NCI-H2107 treated with DMSO at 0.1 percent for 48 hours (cell line): ENCODE measurements around the gene GNG12.
A peak's percentile ranks its signal among the peaks of the same experiment; 100 is the strongest.

ENCODE experiments used
- DNase-seq: peaks from one replicate; lab custom pipeline; 2025; ENCODE audit not compliant: unreplicated experiment; lab: John Stamatoyannopoulos, UW

Gene GNG12

GRCh38 chr1:67713057-67713846, 120.0 kb downstream of the GNG12 start:
- DNase-seq, result peak; percentile 92

- DNase-seq, result peak; percentile 27
Measured at GRCh38 chr1:67711855-67712212, 121.4 kb downstream of the GNG12 start.

GRCh38 chr1:67711158-67711854, 122.0 kb downstream of the GNG12 start:
- no peak for DNase-seq

DNA sequence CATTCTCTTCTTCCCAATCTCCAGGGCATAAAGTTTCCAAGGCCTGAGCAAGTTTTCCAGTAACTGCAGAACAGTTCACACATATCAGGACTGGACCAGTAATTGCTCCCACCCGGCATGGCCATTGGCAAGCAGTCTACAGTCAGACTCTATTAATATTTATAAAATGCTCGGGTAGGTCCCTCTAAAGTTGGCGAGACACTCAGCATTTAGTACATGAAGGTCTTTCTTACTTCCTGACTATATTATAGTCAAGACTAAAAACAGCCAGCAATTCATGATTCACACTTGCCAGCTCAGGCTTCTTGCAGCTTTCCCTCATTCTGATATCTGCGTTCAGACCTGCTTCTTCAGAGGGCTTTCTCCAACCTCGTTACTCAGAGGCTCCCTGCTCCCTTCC, 122.8 kb downstream of the GNG12 start:
- DNase-seq, result no peak

- no peak for DNase-seq
Measured at GRCh38 chr1:67708606-67709005, 124.7 kb downstream of the GNG12 start.

GRCh38 chr1:67705735-67706453, 127.4 kb downstream of the GNG12 start:
- DNase-seq, result no peak

DNA sequence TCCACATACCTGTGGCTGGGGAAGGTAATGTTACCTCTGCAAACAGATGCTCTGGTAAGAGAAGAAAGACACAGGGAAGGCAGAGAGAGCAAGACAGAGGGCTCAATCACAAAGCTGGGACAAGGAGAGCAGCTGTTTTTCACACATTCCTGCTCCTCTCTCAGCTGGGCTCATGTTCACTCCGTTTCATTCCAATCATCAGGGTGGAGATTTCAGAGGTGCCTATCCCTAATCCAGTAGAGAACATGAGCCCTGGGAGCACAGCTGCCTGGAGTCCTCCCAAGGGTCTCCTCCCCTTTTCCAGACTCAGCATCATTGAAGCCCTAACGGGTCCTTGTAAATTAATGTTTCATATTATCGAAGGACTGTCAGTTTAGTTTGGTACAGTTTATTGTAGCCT, 128.9 kb downstream of the GNG12 start:
- no peak for DNase-seq

DNA sequence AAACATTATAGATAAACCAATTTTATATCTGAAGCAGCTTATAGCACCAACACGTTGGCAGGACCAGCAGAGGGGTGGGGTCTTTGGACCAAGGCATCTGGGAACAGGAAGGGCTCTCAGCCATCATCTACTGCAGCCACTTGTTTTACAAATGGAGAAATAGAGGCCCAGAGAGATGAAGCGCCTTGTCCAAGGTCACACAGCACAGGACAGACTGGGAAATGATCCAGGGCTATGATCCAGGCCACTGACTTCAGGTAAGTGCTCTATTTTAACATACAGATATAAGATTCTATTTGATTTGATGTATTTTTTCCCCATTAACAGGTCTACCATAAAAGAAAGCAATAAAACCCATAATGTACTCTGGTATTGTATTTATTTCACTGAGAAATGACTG, 131.4 kb downstream of the GNG12 start:
- DNase-seq, result no peak

DNA sequence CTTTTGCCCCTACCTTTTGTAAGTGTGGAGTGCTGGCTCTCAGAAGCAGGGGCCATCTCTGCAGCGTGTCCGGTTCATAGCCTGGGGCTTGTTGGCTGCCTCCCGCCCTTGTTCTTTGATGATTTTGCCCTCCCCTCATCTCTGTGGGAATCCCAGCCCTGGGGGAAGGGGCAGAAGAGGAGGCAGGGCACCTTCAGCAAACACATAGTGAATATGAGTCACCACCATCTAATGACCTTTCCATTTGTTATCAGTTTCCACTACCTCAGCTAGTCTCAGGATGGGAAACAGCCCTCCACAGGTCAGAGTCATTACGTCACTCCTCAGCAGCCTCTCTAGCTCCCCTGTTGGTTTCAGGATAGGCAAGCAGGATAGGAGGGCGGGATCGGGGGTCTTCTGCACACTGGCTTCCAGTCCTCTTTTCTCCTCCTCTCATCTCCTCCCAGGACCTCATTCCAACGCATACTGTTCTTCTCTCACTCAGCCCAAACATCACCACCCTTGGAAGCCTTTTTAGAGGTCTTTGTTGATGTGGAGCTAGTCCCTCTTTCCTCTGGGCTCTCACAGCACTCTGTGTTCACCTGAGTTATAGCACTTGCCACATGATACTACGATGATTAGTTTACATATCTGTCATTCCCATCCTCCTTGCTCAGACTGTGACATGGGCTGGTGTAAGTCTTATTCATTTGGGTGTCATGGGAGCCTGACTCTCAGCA, 132.4 kb downstream of the GNG12 start:
- DNase-seq, result no peak

DNA sequence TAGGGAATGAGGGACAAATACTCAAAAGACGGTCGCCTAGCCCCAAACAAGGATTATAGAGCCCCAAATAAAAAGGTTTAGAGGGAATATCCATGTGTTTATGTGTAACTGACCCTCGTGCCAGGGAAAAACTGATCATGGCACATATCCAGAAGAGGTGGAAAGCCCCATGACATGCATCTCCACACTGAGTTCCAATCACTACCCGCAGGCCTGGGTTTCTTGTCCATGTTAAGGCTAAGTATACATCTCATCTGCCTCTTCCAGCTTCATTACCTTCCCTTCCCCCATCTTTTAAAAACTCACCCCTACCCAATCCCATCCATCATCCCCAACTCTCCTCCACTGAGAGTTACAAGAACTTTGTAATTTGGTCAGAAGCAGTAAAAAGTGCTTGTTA, 133.0 kb downstream of the GNG12 start:
- DNase-seq, result no peak

GRCh38 chr1:67696708-67697107, 136.6 kb downstream of the GNG12 start:
- DNase-seq, result no peak

- no peak for DNase-seq
Measured at GRCh38 chr1:67695963-67696362, 137.3 kb downstream of the GNG12 start.

- DNase-seq, result peak; percentile 39
Measured at GRCh38 chr1:67691712-67692111, 141.6 kb downstream of the GNG12 start.

DNA sequence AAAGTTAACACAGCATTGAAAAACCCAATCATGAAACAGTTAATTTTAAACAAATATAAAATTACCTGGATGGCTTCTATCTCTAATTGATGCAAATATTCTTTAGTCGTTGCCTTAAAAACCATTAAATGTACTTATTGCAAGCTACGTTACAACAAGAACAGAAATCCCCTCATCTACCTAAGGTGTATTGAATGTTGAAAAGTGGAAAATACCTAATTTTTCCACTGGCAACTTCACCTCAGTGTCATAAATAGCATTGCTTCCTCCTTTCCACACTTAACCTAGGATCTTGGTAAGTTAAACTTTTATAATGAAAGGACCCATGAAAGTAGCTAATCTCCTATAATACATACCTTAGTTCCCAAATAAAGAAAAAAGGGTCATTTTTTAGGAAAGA, 142.9 kb downstream of the GNG12 start:
- DNase-seq, result no peak

DNA sequence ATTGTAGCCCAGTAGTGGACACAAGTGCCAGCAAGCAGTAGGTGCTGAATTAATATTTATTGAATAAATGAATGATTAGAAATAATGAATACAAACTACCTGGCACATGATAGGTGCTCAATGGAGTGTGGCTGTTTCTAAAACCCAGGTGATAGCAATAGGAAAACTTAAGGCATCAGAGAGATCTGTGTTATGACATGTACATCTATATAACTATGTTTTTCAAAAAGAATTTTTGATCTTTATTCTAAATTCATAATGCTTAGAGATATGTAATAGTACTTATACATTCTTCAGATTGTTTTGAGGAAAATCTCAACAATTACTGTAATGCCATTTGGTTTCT, 143.3 kb downstream of the GNG12 start:
- DNase-seq, result no peak

- no peak for DNase-seq
Measured at GRCh38 chr1:67689267-67690017, 143.8 kb downstream of the GNG12 start.

DNA sequence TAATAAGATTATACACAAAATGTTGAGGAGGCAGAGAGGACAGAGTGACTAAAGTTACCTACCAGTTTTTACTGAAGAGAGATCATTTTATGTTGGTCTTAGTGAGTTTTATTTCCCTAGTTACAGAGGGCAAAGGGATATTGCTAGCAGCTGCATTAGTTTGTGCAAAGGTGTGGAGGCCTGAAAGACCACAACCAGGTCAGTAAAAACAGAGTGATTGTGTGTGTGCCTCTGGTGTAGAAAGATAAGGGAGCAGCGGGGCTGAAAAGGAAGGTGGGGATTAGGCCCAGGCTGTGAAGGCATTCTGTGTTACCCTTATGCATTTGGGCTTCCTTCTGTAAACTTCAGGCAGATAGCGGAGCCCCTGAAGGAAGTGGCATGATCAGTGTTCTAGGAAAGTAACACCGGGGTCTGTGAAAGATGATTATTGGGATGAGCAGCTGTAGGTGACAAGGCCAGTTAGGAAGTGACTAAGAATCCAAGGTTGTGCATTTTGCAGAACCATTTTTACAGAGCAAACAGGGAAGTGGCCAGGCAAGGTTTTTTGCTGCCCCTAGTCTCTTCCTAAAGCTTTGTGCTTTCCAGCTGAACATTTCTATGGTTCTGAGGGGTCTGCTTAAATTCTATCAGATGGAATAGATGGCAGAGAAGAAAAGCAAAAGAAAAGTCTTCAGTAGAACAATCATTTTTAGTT, 144.6 kb downstream of the GNG12 start:
- no peak for DNase-seq

GRCh38 chr1:67687649-67688048, 145.6 kb downstream of the GNG12 start:
- no peak for DNase-seq

DNA sequence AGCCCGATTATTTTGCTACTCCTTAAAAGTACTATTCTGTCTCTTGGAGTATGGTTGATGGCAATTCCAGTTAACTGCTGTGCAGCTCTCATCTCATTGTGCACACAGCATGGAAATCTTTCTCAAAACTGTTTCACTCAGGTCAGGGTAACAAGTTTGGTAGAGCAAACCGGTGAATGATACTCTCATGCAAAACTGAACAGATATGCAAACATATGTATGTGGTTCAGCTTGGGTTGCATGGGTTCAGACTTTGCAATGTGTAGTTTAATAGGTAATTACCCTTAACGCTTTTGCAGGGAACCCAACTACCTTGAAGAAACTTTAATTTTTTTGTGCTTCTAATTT, 146.1 kb downstream of the GNG12 start:
- DNase-seq, result no peak
